ENCODE measurements around the gene ANKRD44. TPM values are rescaled to one million over a fixed set of nuclear protein-coding genes. Genes with fewer than 3 reads are reported as not detected.

ANKRD44 gene
- total RNA-seq, 1 donor from 2014 or later: 4.0 TPM

DNA sequence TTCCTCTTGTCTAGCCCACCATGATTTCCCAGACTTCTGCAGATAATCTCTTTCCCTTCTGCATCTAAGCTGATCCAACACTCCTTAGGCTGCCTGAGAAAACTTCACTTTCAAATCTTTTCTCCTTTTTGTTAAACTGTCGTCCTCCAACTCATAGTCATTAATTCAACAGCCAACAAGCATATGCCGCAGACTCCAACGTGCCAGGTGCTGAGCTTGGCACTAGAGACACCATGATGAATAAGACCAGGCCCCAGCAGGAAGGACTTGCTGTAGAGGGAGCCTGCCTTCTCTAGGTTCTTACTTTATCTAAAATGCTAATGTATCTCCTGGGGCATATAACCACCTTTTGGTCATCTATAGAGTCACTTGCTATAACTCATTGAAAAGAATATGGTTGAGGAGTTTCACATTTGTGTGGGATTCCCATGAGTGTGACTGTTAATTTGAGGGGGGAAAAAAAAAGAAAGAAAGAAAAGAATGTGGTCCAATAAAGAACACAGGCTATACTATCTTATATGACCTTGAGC lies 51.0 kb downstream of the ANKRD44 start:
- TF ChIP-seq, protein P1, sequence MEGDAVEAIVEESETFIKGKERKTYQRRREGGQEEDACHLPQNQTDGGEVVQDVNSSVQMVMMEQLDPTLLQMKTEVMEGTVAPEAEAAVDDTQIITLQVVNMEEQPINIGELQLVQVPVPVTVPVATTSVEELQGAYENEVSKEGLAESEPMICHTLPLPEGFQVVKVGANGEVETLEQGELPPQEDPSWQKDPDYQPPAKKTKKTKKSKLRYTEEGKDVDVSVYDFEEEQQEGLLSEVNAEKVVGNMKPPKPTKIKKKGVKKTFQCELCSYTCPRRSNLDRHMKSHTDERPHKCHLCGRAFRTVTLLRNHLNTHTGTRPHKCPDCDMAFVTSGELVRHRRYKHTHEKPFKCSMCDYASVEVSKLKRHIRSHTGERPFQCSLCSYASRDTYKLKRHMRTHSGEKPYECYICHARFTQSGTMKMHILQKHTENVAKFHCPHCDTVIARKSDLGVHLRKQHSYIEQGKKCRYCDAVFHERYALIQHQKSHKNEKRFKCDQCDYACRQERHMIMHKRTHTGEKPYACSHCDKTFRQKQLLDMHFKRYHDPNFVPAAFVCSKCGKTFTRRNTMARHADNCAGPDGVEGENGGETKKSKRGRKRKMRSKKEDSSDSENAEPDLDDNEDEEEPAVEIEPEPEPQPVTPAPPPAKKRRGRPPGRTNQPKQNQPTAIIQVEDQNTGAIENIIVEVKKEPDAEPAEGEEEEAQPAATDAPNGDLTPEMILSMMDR (IDR thresholded peaks at IDR 0.05; ENCODE audit: unreplicated experiment): no peak
- H3K36me3 Mint-ChIP-seq (ENCODE audit: insufficient read depth): no peaks in the 10 kb centered on the region
- DNase-seq (ENCODE audit: low spot score, unreplicated experiment): no peak
- peaks cover 14% of the 10 kb centered on the region for H3K4me1 Mint-ChIP-seq (ENCODE audit: low read depth)
- H3K4me3 Mint-ChIP-seq (ENCODE audit: low read depth): no peak overlapping the region
- H3K27ac Mint-ChIP-seq: no peak overlapping the region
- H3K9me3 Mint-ChIP-seq (ENCODE audit: low read depth): no peaks in the 10 kb centered on the region
- H3K27me3 Mint-ChIP-seq: no peaks in the 10 kb centered on the region

DNA sequence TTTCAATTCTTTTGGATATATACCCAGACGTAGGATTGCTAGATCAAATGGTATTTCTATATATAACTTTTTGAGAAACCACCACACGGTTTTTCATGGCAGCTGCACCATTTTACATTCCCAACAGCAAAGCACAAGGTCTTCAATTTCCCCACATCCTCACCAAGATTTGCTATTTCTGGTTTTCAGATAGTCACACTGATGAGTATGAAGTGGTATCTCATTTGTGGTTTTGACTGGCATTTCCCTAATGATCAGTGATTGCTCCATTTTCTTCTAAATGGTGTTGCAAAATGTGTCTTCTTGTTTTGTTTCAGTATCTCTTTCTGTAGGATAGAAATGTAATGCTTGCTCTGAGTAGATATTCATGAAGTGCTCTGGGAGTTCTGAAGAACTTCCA lies 52.0 kb downstream of the ANKRD44 start:
- no peak overlapping the region for H3K27ac Mint-ChIP-seq
- H3K4me3 Mint-ChIP-seq (ENCODE audit: low read depth): no peak overlapping the region
- DNase-seq (ENCODE audit: low spot score, unreplicated experiment): no peak
- H3K27me3 Mint-ChIP-seq: no peaks in the 10 kb centered on the region
- no peaks in the 10 kb centered on the region for H3K36me3 Mint-ChIP-seq (ENCODE audit: insufficient read depth)
- no peaks in the 10 kb centered on the region for H3K9me3 Mint-ChIP-seq (ENCODE audit: low read depth)
- H3K4me1 Mint-ChIP-seq (ENCODE audit: low read depth): peaks cover 14% of the 10 kb centered on the region
- TF ChIP-seq, protein P1 (IDR thresholded peaks at IDR 0.05; ENCODE audit: unreplicated experiment): no peak

DNA sequence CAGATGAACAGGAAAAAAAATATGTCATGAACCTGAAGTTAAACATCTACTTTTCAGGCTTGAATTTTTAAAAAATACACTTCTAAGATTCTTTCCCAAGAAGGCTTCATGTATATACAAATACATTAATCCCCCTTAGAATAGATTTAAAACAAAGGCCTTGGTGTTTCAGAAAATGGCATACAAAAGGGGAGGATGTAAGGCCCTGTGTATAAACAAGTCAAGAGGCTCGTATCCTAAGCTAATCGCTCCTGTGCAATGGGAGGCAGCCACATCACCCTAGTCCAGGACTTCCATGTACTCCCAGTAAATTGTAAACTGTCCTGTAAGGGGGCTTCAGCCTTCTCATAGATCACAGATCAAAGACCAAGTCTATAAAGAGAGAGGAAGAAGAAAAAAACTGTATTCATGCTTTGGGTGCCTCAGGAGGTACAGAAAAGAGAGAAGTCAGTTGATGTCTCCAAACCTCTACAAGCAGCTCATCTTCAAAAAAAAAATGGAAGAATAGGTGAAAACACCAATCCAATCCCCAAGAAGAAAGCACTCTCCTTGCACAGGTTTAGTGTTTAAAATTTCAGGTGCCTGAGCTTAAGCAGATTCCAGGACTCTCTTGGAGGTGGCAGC lies 53.9 kb downstream of the ANKRD44 start:
- TF ChIP-seq, protein P1 (IDR thresholded peaks at IDR 0.05; ENCODE audit: unreplicated experiment): no peak
- Mint-ChIP-seq H3K27ac (no peak overlapping the region), H3K27me3 (no peaks in the 10 kb centered on the region), H3K9me3 (ENCODE audit: low read depth) (no peaks in the 10 kb centered on the region), H3K4me3 (ENCODE audit: low read depth) (no peak overlapping the region), H3K36me3 (ENCODE audit: insufficient read depth) (no peaks in the 10 kb centered on the region), H3K4me1 (ENCODE audit: low read depth) (peaks cover 14% of the 10 kb centered on the region)
- DNase-seq (ENCODE audit: low spot score, unreplicated experiment): no peak

DNA sequence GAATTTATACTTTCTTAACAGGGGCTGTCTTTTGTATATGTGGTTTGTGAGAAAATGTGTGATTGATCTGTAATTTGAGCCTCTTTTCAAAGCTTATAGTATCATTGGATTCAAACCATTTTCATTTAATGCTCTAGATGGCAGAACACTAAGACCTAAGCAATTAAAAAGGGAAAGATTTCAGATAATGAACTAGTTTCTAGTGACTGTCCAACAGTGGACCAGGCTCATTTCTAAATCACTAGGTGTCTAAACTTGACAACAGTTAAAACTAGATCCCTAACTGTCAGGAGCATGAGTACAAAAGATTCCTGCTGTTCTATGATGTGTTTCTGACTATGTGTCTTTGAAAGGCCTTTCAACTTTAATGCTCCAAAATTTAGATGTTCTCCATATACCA lies 54.6 kb downstream of the ANKRD44 start:
- Mint-ChIP-seq H3K36me3 (ENCODE audit: insufficient read depth) (no peaks in the 10 kb centered on the region), H3K27me3 (no peaks in the 10 kb centered on the region), H3K4me3 (ENCODE audit: low read depth) (no peak overlapping the region), H3K9me3 (ENCODE audit: low read depth) (no peaks in the 10 kb centered on the region), H3K27ac (peak overlapping the region; percentile 8), H3K4me1 (ENCODE audit: low read depth) (peaks cover 14% of the 10 kb centered on the region)
- no peak for DNase-seq (ENCODE audit: low spot score, unreplicated experiment)
- TF ChIP-seq, protein P1 (IDR thresholded peaks at IDR 0.05; ENCODE audit: unreplicated experiment): no peak

DNA sequence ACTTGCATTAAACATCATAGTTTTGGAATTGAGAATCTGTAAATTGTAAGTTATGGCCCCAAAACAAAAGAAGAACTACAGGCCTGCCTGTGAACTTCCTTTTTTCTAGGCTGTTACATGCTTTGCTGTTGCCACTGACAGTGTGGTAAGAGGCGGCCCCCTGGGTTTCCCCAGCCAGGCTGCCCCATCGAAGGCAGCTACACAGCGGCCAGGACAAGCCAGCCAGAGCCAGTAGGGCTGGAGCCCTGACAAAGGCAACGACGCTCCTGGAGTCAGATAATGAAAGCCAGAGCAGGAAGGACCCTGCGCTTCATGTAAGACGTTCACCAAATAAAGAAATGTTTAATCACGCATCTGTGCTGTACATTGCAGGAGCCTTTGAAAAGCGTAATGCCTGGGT lies 55.0 kb downstream of the ANKRD44 start:
- TF ChIP-seq, protein P1 (IDR thresholded peaks at IDR 0.05; ENCODE audit: unreplicated experiment): no peak
- Mint-ChIP-seq H3K36me3 (ENCODE audit: insufficient read depth) (no peaks in the 10 kb centered on the region), H3K4me3 (ENCODE audit: low read depth) (no peak overlapping the region), H3K27ac (peak overlapping the region; percentile 8), H3K9me3 (ENCODE audit: low read depth) (no peaks in the 10 kb centered on the region), H3K27me3 (no peaks in the 10 kb centered on the region), H3K4me1 (ENCODE audit: low read depth) (peaks cover 14% of the 10 kb centered on the region)
- DNase-seq (ENCODE audit: low spot score, unreplicated experiment): no peak
